Prostate gland (tissue), 2 donors: Measurements from ENCODE around the gene CD69. TPM values are rescaled to one million over a fixed set of nuclear protein-coding genes. Genes with fewer than 3 reads are reported as not detected.

ENCODE experiments used
- DNase-seq: peaks from one replicate; pipeline ENCODE4 v3.0.0-alpha.2; 2019; ENCODE audit warnings: low spot score
- H3K27ac ChIP-seq, 2 donors: fragments of 200-600 bp; sonication (generic); 2 replicates each; pipeline ENCODE4 v1.5.1; 2017 to 2019
- H3K27me3 ChIP-seq: fragments of 200-600 bp; sonication (generic); replicated peaks from 2 replicates; pipeline ENCODE4 v1.5.1; 2019; ENCODE audit not compliant: insufficient read depth
- H3K36me3 ChIP-seq, 2 donors: fragments of 200-600 bp; sonication (generic); 1 replicate in 1 of 2; 2 replicates in 1 of 2; pipeline versions ENCODE4 v1.5.1 to v1.8.1; 2017 to 2019
- H3K4me1 ChIP-seq: fragments of 200-600 bp; sonication (generic); replicated peaks from 2 replicates; pipeline ENCODE4 v1.5.1; 2019
- H3K4me3 ChIP-seq, 2 donors: fragments of 200-600 bp; sonication (generic); 2 replicates each; pipeline ENCODE4 v1.5.1; 2017 to 2019
- H3K9me3 ChIP-seq: fragments of 200-600 bp; sonication (generic); 2 replicates; pipeline ENCODE4 v1.5.1; 2017
- CTCF ChIP-seq, 4 experiments: fragments of 200-600 bp in 2 of 4; fragments of 450-650 bp in 2 of 4; sonication (generic) in 2 of 4; IDR thresholded peaks; 1 replicate in 3 of 4; 2 replicates in 1 of 4; pipeline ENCODE4 v1.5.1; 2016 to 2019; ENCODE audit warnings: antibody characterized with exemption in 4 of 4, mild to moderate bottlenecking in 2 of 4, moderate library complexity in 2 of 4
- POLR2A ChIP-seq: fragments of 450-650 bp; IDR thresholded peaks from one replicate; pipeline ENCODE4 v1.6.1; 2016; ENCODE audit warnings: antibody characterized with exemption, mild to moderate bottlenecking
- POLR2AphosphoS5 ChIP-seq: sonication (generic); formaldehyde crosslinking; IDR thresholded peaks from one replicate; pipeline ENCODE4 v1.6.1; 2017; ENCODE audit warnings: antibody characterized with exemption
- WGBS: methylation state at CpG from one replicate; pipeline ENCODE4 v1.1.5; 2018; 5-methylcytosine and 5-hydroxymethylcytosine counted together
- intact Hi-C: fragments of 100-400 bp; cut with DNase I; formaldehyde crosslinking; loops from one replicate; pipeline ENCODE4 v1.14.2; 2022
- total RNA-seq, 2 donors: library from RNA; depleted of rRNA; stranded (reverse); fragments of >200 nt; gene quantifications; one replicate each; pipeline ENCODE4 v1.1.0, GENCODE V29; 2016

The CD69 gene
- total RNA-seq, 2 donors from 2014 or later = 1.9 to 2.2 TPM

GRCh38 chr12:9795945-9796344, 35.2 kb upstream of the CD69 start:
- no peaks in the 10 kb centered on the region for H3K36me3 ChIP-seq
- no peak overlapping the region for H3K4me3 ChIP-seq
- H3K27me3 ChIP-seq = no peaks in the 10 kb centered on the region
- WGBS = 98% methylated on average over 2 of the region's 2 CpGs
- no peaks in the 10 kb centered on the region for H3K4me1 ChIP-seq
- TF ChIP-seq POLR2AphosphoS5 (no peak), CTCF (IDR thresholded peaks at IDR 0.05) (no peak), POLR2A (no peak)
- no peaks in the 10 kb centered on the region for H3K9me3 ChIP-seq
- DNase-seq = no peak
- intact Hi-C loops = no loop called here
- H3K27ac ChIP-seq = no peak overlapping the region

- intact Hi-C loops = no loop called here
- Histone ChIP-seq H3K9me3 (no peaks in the 10 kb centered on the region), H3K4me1 (no peaks in the 10 kb centered on the region), H3K36me3 (no peaks in the 10 kb centered on the region), H3K27me3 (no peaks in the 10 kb centered on the region), H3K27ac (no peak overlapping the region), H3K4me3 (no peak overlapping the region)
- DNase-seq = no peak
- 77% methylated on average over 2 of the region's 2 CpGs for WGBS
- TF ChIP-seq CTCF (IDR thresholded peaks at IDR 0.05) = no peak
- no peak for TF ChIP-seq POLR2AphosphoS5
- no peak for TF ChIP-seq POLR2A
Measured at GRCh38 chr12:9794484-9795093, 33.9 kb upstream of the CD69 start.

- intact Hi-C loops = no loop called here
- H3K27me3 ChIP-seq = no peaks in the 10 kb centered on the region
- H3K4me1 ChIP-seq = no peaks in the 10 kb centered on the region
- TF ChIP-seq CTCF (IDR thresholded peaks at IDR 0.05) = no peak
- TF ChIP-seq POLR2A = no peak
- no peak for TF ChIP-seq POLR2AphosphoS5
- no peak overlapping the region for H3K4me3 ChIP-seq
- DNase-seq = no peak
- WGBS = 79% methylated on average over 8 of the region's 8 CpGs
- H3K9me3 ChIP-seq = no peaks in the 10 kb centered on the region
- no peaks in the 10 kb centered on the region for H3K36me3 ChIP-seq
- H3K27ac ChIP-seq = no peak overlapping the region
Measured at GRCh38 chr12:9793779-9794395, 33.2 kb upstream of the CD69 start.

GRCh38 chr12:9792961-9793617, 32.4 kb upstream of the CD69 start:
- no peak overlapping the region for H3K4me3 ChIP-seq
- H3K36me3 ChIP-seq = no peaks in the 10 kb centered on the region
- WGBS = 89% methylated on average over 2 of the region's 2 CpGs
- intact Hi-C loops = no loop called here
- TF ChIP-seq CTCF (IDR thresholded peaks at IDR 0.05) = no peak
- no peak for TF ChIP-seq POLR2A
- TF ChIP-seq POLR2AphosphoS5 = no peak
- DNase-seq = no peak
- no peak overlapping the region for H3K27ac ChIP-seq
- no peaks in the 10 kb centered on the region for H3K9me3 ChIP-seq
- no peaks in the 10 kb centered on the region for H3K27me3 ChIP-seq
- no peaks in the 10 kb centered on the region for H3K4me1 ChIP-seq
